GM23248 (cell line): ENCODE data around the gene STAM.

Experiments
- EZH2 ChIP-seq: fragments of 200-600 bp; sonication (generic); IDR thresholded peaks from 2 replicates; pipeline ENCODE4 v1.6.1; 2018; ENCODE audit warnings: antibody characterized with exemption, mild to moderate bottlenecking; ENCODE audit not compliant: insufficient read depth, poor library complexity, severe bottlenecking
- EZH2phosphoT487 ChIP-seq: fragments of 200-600 bp; sonication (generic); IDR thresholded peaks from 2 replicates; pipeline ENCODE4 v1.6.1; 2018; ENCODE audit warnings: antibody characterized with exemption, moderate library complexity, mild to moderate bottlenecking, low read depth; ENCODE audit not compliant: insufficient read depth

DNA sequence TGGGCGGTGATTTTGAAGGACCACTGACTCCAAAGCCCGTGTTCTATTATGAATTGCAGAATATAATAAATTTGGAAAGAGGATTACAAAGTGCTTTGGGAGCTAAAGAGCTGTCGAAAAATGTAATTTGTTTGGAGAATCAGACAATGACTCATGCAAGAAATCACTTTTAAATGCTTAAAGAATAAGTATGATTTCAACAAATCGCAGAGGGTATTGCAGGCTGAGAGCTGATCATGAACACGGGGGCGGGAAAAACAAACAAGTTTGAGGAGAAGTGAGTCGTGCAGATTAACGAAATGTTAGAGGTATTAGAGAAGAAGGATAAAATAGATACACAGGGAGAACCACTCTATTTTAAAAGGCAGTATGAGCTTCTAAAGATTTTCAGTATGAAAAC, 21.9 kb upstream of the STAM start:
- TF ChIP-seq EZH2: no peak
- no peak for TF ChIP-seq EZH2phosphoT487
